ENCODE results near the gene CPED1.

DNA sequence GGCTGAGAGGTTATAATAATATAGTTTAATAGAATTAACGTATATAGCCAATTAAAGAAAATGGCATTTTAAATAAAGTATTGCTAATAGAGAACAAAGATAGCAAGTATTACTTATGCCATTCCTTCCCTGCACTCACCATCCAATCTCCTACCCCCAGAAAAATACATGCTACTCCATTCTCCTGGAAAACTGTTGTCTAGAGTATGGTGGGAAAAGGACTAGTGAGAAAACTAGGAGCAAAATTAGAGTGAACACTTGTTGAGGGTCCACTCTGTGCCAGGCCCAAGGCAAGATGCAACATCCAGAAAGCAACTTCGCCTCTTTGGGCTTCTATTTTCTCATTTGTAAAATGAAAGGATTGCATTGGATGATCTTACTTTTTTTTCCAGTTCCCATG, 149.1 kb downstream of the CPED1 start:
- TF ChIP-seq, protein P1, sequence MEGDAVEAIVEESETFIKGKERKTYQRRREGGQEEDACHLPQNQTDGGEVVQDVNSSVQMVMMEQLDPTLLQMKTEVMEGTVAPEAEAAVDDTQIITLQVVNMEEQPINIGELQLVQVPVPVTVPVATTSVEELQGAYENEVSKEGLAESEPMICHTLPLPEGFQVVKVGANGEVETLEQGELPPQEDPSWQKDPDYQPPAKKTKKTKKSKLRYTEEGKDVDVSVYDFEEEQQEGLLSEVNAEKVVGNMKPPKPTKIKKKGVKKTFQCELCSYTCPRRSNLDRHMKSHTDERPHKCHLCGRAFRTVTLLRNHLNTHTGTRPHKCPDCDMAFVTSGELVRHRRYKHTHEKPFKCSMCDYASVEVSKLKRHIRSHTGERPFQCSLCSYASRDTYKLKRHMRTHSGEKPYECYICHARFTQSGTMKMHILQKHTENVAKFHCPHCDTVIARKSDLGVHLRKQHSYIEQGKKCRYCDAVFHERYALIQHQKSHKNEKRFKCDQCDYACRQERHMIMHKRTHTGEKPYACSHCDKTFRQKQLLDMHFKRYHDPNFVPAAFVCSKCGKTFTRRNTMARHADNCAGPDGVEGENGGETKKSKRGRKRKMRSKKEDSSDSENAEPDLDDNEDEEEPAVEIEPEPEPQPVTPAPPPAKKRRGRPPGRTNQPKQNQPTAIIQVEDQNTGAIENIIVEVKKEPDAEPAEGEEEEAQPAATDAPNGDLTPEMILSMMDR (IDR thresholded peaks at IDR 0.05) = no peak
- no peak for TF ChIP-seq POLR2A (IDR thresholded peaks at IDR 0.05)
